IMR-90 (cell line): ENCODE results near the gene TRIM2. TPM values are rescaled to one million over a fixed set of nuclear protein-coding genes. Genes with fewer than 3 reads are reported as not detected.

ENCODE experiments used
- ATAC-seq: fragments of 200-7000 bp; cut with Tn5 transposase; 2 replicates; pipeline ENCODE4 v1.9.1; 2020; ENCODE audit warnings: low read depth, mild to moderate bottlenecking, moderate library complexity
- BruUV-seq: library from RNA; stranded (reverse); fragments of 400-500 nt; replicated peaks from 2 replicates; lab custom pipeline; 2021; lab: Mats Ljungman, UMichigan
- CTCF ChIA-PET: fragments of 300-600 bp; formaldehyde crosslinking; extraction: SDS; loops from one replicate; lab custom pipeline; 2021; ENCODE audit warnings: antibody characterized with exemption; lab: Yijun Ruan, JAX
- POLR2A ChIA-PET: fragments of 300-600 bp; sonication (Branson Sonifier 250); formaldehyde crosslinking; loops from one replicate; lab custom pipeline; 2022; ENCODE audit warnings: antibody characterized with exemption; ENCODE audit not compliant: unreplicated experiment; lab: Charles Lee
- DNase-seq: peaks from one replicate; pipeline ENCODE4 v3.0.0; 2013
- H2AFZ ChIP-seq: replicated peaks from 2 replicates; pipeline ENCODE3; 2013; ENCODE audit warnings: low read length, mild to moderate bottlenecking; ENCODE audit not compliant: poor library complexity
- H2AK5ac ChIP-seq: 2 replicates; pipeline ENCODE4 v1.6.1; 2013; ENCODE audit warnings: low read depth, low read length, inconsistent platforms
- H2AK9ac ChIP-seq: replicated peaks from 2 replicates; pipeline ENCODE3; 2013; ENCODE audit warnings: mild to moderate bottlenecking, low read depth, low read length, moderate library complexity; ENCODE audit not compliant: poor library complexity
- H2BK120ac ChIP-seq: 2 replicates; pipeline ENCODE4 v1.6.1; 2013; ENCODE audit warnings: low read depth, low read length, inconsistent platforms
- H2BK15ac ChIP-seq: 3 replicates; pipeline ENCODE4 v1.6.1; 2013; ENCODE audit warnings: low read depth, low read length, inconsistent platforms
- H2BK20ac ChIP-seq: 2 replicates; pipeline ENCODE4 v1.6.1; 2013; ENCODE audit warnings: low read depth, mild to moderate bottlenecking, inconsistent platforms, low read length, moderate library complexity
- H2BK5ac ChIP-seq: 2 replicates; pipeline ENCODE4 v1.6.1; 2013; ENCODE audit warnings: mild to moderate bottlenecking, low read depth, low read length, inconsistent platforms; ENCODE audit not compliant: poor library complexity, severe bottlenecking
- H3K14ac ChIP-seq: replicated peaks from 2 replicates; pipeline ENCODE4 v1.6.1; 2013; ENCODE audit warnings: low read depth, low read length, inconsistent platforms
- H3K18ac ChIP-seq: 2 replicates; pipeline ENCODE4 v1.6.1; 2013; ENCODE audit warnings: low read depth, low read length, control low read depth
- H3K23ac ChIP-seq: 2 replicates; pipeline ENCODE4 v1.6.1; 2013; ENCODE audit warnings: low read depth, low read length, inconsistent platforms
- H3K27ac ChIP-seq: 2 replicates; pipeline ENCODE4 v1.5.1; 2013; ENCODE audit warnings: mild to moderate bottlenecking, control low read depth, low read length; ENCODE audit not compliant: insufficient read depth
- H3K27me3 ChIP-seq: 2 replicates; pipeline ENCODE4 v1.6.1; 2013; ENCODE audit warnings: low read length; ENCODE audit not compliant: control insufficient read depth, insufficient read depth
- H3K36me3 ChIP-seq: 2 replicates; pipeline ENCODE4 v1.6.1; 2013; ENCODE audit warnings: low read length, mixed read lengths; ENCODE audit not compliant: control insufficient read depth, insufficient read depth
- H3K4ac ChIP-seq: 2 replicates; pipeline ENCODE4 v1.6.1; 2013; ENCODE audit warnings: low read depth, low read length, inconsistent platforms
- H3K4me1 ChIP-seq: 2 replicates; pipeline ENCODE4 v1.6.1; 2013; ENCODE audit warnings: low read length, mixed read lengths; ENCODE audit not compliant: control insufficient read depth, insufficient read depth
- H3K4me2 ChIP-seq: 2 replicates; pipeline ENCODE4 v1.6.1; 2013; ENCODE audit warnings: low read depth, mild to moderate bottlenecking, control low read depth, low read length, moderate library complexity
- H3K4me3 ChIP-seq: 2 replicates; pipeline ENCODE4 v1.5.1; 2013; ENCODE audit warnings: low read depth, mild to moderate bottlenecking, control low read depth, low read length, moderate library complexity; ENCODE audit not compliant: insufficient read depth
- H3K56ac ChIP-seq: 2 replicates; pipeline ENCODE4 v1.6.1; 2013; ENCODE audit warnings: low read length, inconsistent platforms; ENCODE audit not compliant: insufficient read depth; ENCODE audit errors: extremely low read depth
- H3K79me1 ChIP-seq, 2 experiments: 2 replicates each; pipeline ENCODE4 v1.6.1; 2013; ENCODE audit warnings: low read length in 2 of 2, inconsistent platforms in 1 of 2, low read depth in 1 of 2
- H3K9ac ChIP-seq: 2 replicates; pipeline ENCODE4 v1.6.1; 2013; ENCODE audit warnings: low read depth, low read length, control low read depth
- H3K9me1 ChIP-seq: 2 replicates; pipeline ENCODE4 v1.6.1; 2013; ENCODE audit warnings: low read length, inconsistent platforms; ENCODE audit not compliant: insufficient read depth
- H3K9me3 ChIP-seq: 2 replicates; pipeline ENCODE4 v1.6.1; 2013; ENCODE audit warnings: low read length; ENCODE audit not compliant: control insufficient read depth, insufficient read depth
- H4K20me1 ChIP-seq: 2 replicates; pipeline ENCODE4 v1.6.1; 2013; ENCODE audit warnings: low read length, inconsistent platforms; ENCODE audit not compliant: insufficient read depth
- H4K5ac ChIP-seq: 2 replicates; pipeline ENCODE4 v1.6.1; 2013; ENCODE audit warnings: mild to moderate bottlenecking, low read depth, low read length, control low read depth
- H4K8ac ChIP-seq, 2 experiments: 2 replicates each; pipeline ENCODE4 v1.6.1; 2013; ENCODE audit warnings: low read depth in 2 of 2, low read length in 2 of 2, control low read depth in 1 of 2, inconsistent platforms in 1 of 2
- H4K91ac ChIP-seq: 2 replicates; pipeline ENCODE4 v1.6.1; 2013; ENCODE audit warnings: low read depth, low read length, inconsistent platforms; ENCODE audit not compliant: insufficient read depth
- BHLHE40 ChIP-seq: fragments of 150-350 bp; IDR thresholded peaks from 2 replicates; pipeline ENCODE4 v1.6.1; 2016; ENCODE audit warnings: mild to moderate bottlenecking, low read depth, low read length
- CEBPB ChIP-seq: IDR thresholded peaks from 2 replicates; pipeline ENCODE4 v1.6.1; 2012; ENCODE audit warnings: low read depth, low read length, improper control_type of control experiment
- CHD1 ChIP-seq: IDR thresholded peaks from 2 replicates; pipeline ENCODE4 v1.6.1; 2012; ENCODE audit warnings: low read depth, low read length, improper control_type of control experiment
- CTCF ChIP-seq: conservative IDR thresholded peaks from 2 replicates; pipeline ENCODE4 v1.5.1; 2012; ENCODE audit warnings: mild to moderate bottlenecking, low read depth, low read length, improper control_type of control experiment
- ELK1 ChIP-seq: fragments of 150-350 bp; IDR thresholded peaks from 2 replicates; pipeline ENCODE4 v1.6.1; 2016; ENCODE audit warnings: low read depth, mild to moderate bottlenecking, low read length, moderate library complexity, borderline replicate concordance
- FOS ChIP-seq: fragments of 150-350 bp; IDR thresholded peaks from 2 replicates; pipeline ENCODE4 v1.6.1; 2016; ENCODE audit warnings: low read depth, low read length
- MAFK ChIP-seq: IDR thresholded peaks from 2 replicates; pipeline ENCODE4 v1.6.1; 2012; ENCODE audit warnings: low read depth, low read length, improper control_type of control experiment
- MAZ ChIP-seq: IDR thresholded peaks from 2 replicates; pipeline ENCODE4 v1.6.1; 2012; ENCODE audit warnings: low read depth, mild to moderate bottlenecking, low read length, improper control_type of control experiment, moderate library complexity, borderline replicate concordance
- MXI1 ChIP-seq: IDR thresholded peaks from 2 replicates; pipeline ENCODE4 v1.6.1; 2012; ENCODE audit warnings: low read depth, mild to moderate bottlenecking, low read length, moderate library complexity, borderline replicate concordance
- NFE2L2 ChIP-seq: fragments of 150-350 bp; IDR thresholded peaks from 2 replicates; pipeline ENCODE4 v1.6.1; 2016; ENCODE audit warnings: low read depth, mild to moderate bottlenecking, low read length
- POLR2A ChIP-seq: IDR thresholded peaks from 2 replicates; pipeline ENCODE4 v1.6.1; 2012; ENCODE audit warnings: mild to moderate bottlenecking, low read depth, low read length
- RAD21 ChIP-seq: IDR thresholded peaks from 2 replicates; pipeline ENCODE4 v1.6.1; 2012; ENCODE audit warnings: low read length, improper control_type of control experiment
- RCOR1 ChIP-seq: IDR thresholded peaks from 2 replicates; pipeline ENCODE4 v1.6.1; 2012; ENCODE audit warnings: mild to moderate bottlenecking, low read length, improper control_type of control experiment; ENCODE audit not compliant: insufficient replicate concordance
- RFX5 ChIP-seq: IDR thresholded peaks from 2 replicates; pipeline ENCODE4 v1.8.0; 2012; ENCODE audit warnings: low read depth, mild to moderate bottlenecking, low read length, moderate library complexity
- SMC3 ChIP-seq: fragments of 150-350 bp; IDR thresholded peaks from 2 replicates; pipeline ENCODE4 v1.6.1; 2016; ENCODE audit warnings: low read depth, mild to moderate bottlenecking, antibody characterized with exemption, low read length, moderate library complexity
- USF2 ChIP-seq: fragments of 150-350 bp; IDR thresholded peaks from 2 replicates; pipeline ENCODE4 v1.6.1; 2017; ENCODE audit warnings: mild to moderate bottlenecking, antibody characterized with exemption, low read length, low read depth
- WGBS, 2 experiments: methylation state at CpG; one replicate each; pipeline versions ENCODE4 v1.1.5 to v1.1.7; 2013; ENCODE audit warnings: missing lambda C conversion rate in 2 of 2; ENCODE audit not compliant: insufficient read length in 1 of 2; ENCODE audit errors: extremely low coverage in 2 of 2; 5-methylcytosine and 5-hydroxymethylcytosine counted together
- dilution Hi-C: fragments of 300-500 bp; cut with HindIII; formaldehyde crosslinking; loops from one replicate; pipeline ENCODE4 v1.14.3; 2018; ENCODE audit warnings: low sequenced_read_pairs; ENCODE audit not compliant: unreplicated experiment
- in situ Hi-C: fragments of 300-500 bp; cut with MboI; formaldehyde crosslinking; loops from 3 replicates; pipeline ENCODE4 v1.14.3; 2019; ENCODE audit warnings: low sequenced_read_pairs, inconsistent platforms, mixed read lengths
- intact Hi-C: fragments of 100-400 bp; cut with micrococcal nuclease; formaldehyde crosslinking; loops from 2 replicates; pipeline ENCODE4 v1.10.0; 2022
- polyA plus RNA-seq, 3 experiments: library from polyadenylated mRNA; depleted of rRNA; stranded (reverse); fragments of >200 nt; gene quantifications; 2 replicates each; pipeline ENCODE4 v1.2.3, GENCODE V29; 2012; ENCODE audit warnings: low replicate concordance in 1 of 3
- total RNA-seq: library from RNA; depleted of rRNA; stranded (reverse); fragments of >200 nt; gene quantifications from 2 replicates; pipeline ENCODE4 v1.2.3, GENCODE V29; 2012

TRIM2 gene
- total and polyA plus RNA-seq, 2 of the 4 experiments (the other 2 are of a cell fraction): 16.0 to 64.2 TPM

- Histone ChIP-seq H3K9ac (no peak overlapping the region), H3K4me2 (no peak overlapping the region), H3K36me3 (no peaks in the 10 kb centered on the region), H3K27ac (no peak overlapping the region), H3K18ac (no peak overlapping the region), H3K14ac (no peak overlapping the region), H3K9me1 (no peaks in the 10 kb centered on the region), H4K5ac (no peak overlapping the region), H3K9me3 (no peaks in the 10 kb centered on the region), H2BK5ac (no peak overlapping the region), H3K56ac (no peak overlapping the region), H4K20me1 (no peaks in the 10 kb centered on the region), H2BK120ac (no peak overlapping the region), H3K4ac (no peak overlapping the region), H3K4me1 (no peaks in the 10 kb centered on the region), H3K27me3 (no peaks in the 10 kb centered on the region), H4K8ac (no peak overlapping the region), H3K79me1 (no peaks in the 10 kb centered on the region), H2AFZ (no peak overlapping the region), H2BK20ac (no peak overlapping the region), H4K91ac (no peak overlapping the region), H2BK15ac (no peak overlapping the region), H3K4me3 (no peak overlapping the region), H2AK9ac (no peak overlapping the region), H3K23ac (no peak overlapping the region), H2AK5ac (no peak overlapping the region)
- TF ChIP-seq CTCF (no peak), MXI1 (no peak), MAZ (no peak), SMC3 (no peak), USF2 (no peak), POLR2A (no peak), NFE2L2 (no peak), CEBPB (no peak), CHD1 (no peak), RFX5 (no peak), BHLHE40 (no peak), ELK1 (no peak), RAD21 (no peak), FOS (no peak), RCOR1 (no peak), MAFK (no peak)
- in situ Hi-C loops: no loop called here
- intact Hi-C loops: no loop called here
- CTCF ChIA-PET: no interaction called here
- no TSS peak for BruUV-seq
- DNase-seq: no peak
- WGBS, 2 experiments: no CpG with 5 or more reads among the region's 1 CpG
- POLR2A ChIA-PET: no interaction called here
- ATAC-seq: no peak
- dilution Hi-C loops: no loop called here
Measured at GRCh38 chr4:153384160-153384559, 179.9 kb downstream of the TRIM2 start.
